HK-2 (cell line): ENCODE measurements around the gene SUB1.

Experiments used
- DNase-seq: peaks from one replicate; pipeline ENCODE4 v3.0.0-alpha.2; 2018; ENCODE audit not compliant: unreplicated experiment

SUB1 gene

DNA sequence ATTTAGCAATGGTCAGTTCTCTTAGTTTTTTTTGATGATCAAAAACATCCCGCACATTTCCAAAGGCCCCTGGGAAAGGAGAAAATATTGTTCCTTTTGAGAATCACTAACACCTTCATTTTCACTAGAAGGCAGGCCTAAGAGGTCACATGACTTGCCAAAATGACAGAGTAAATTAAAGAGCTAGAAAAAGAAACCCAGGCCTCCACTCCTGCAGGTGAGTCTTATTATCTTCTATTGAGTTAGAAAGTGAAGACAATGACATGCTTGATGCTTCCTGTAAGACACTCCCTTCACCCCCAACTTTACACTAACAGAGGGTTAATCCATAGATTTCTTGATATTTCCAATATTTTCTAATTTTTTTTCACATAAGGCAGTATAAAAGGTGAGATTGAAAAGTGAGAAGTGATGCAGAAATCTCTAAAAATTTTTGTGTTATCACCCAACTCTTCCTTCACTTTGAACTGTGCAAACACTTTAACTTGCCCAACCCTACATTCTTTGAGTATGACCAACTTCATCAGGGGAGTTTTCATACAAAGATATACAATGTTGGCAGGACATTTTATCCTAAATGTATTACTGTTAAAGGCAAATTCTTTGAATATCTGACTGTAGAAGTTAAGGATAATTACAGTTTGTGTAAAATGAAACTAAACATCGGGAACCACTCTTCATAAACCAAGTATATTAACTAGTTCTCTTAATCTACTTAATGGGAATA, 57.1 kb downstream of the SUB1 start:
- DNase-seq, result no peak

DNA sequence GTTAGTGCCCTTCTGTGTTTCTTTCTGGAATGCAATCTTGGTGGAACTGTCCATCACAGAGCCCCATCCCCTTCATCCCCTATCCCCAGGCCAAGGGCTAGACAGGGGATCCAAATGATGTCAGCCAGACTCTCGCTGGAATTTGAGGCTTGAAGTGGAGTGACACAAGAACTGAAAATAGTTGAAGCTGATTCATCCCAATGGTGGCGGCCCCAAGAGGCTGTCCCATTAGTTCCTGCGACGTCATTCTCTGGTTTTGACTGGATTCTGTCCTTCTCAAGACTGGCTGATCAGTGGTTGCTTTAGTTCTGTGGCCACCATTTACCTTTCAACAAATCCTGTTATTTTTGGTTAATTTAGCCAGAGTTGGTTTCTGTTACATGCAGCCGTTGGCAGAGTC, 59.9 kb downstream of the SUB1 start:
- DNase-seq, result no peak

- no peak for DNase-seq
These were observed 61.0 kb downstream of the SUB1 start for GRCh38 chr5:32646061-32646969.

- DNase-seq, result no peak
These were observed 65.7 kb downstream of the SUB1 start for GRCh38 chr5:32651088-32651487.

DNA sequence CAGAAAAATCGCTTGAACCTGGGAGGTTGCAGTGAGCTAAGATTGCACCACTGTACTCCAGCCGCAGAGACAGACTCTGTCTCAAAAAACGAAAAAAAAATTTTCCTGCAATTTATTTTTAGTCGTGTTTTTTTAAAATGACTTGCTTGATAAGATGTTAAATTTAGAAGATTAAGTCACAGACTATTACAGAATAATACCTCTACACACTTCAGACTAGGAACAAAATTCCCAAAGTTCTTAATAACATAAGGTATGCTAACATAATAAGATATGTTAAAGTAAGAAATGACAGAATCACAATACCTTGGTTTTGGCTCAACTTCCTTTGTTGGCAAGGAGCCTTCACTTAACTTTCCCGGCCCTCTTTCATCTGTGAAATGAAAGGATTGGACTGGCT, 66.3 kb downstream of the SUB1 start:
- no peak for DNase-seq
